Inferior parietal cortex (tissue), 1 donor: ENCODE results near the gene REEP5.
"Not testable (repeated sequence)": the region's sequence is repeated elsewhere in the genome, so short reads cannot be mapped to it uniquely, and the experiment has no call there.

ENCODE experiments used
- DNase-seq: peaks from one replicate; pipeline ENCODE4 v3.0.0-alpha.2; 2016; ENCODE audit errors: extremely low spot score

REEP5 gene

GRCh38 chr5:112933105-112933504 is 11.1 kb upstream of the REEP5 start:
- DNase-seq, result no peak

GRCh38 chr5:112931473-112931872 is 9.4 kb upstream of the REEP5 start:
- no peak for DNase-seq

DNA sequence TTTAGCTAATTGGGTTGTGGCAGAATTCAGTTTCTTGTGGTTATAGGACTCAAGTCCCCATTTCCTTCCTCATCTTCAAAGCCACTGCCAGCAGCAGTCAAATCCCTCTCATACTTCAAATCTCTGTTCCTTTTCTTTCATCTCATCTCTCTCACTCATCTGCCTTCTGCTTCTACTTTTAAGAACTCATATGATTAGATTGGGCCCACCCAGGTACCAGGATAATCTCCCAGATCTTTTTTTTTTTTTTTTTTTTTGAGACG is 8.0 kb upstream of the REEP5 start:
- DNase-seq, result no peak

GRCh38 chr5:112929336-112930081 is 7.5 kb upstream of the REEP5 start:
- DNase-seq, result no peak

DNA sequence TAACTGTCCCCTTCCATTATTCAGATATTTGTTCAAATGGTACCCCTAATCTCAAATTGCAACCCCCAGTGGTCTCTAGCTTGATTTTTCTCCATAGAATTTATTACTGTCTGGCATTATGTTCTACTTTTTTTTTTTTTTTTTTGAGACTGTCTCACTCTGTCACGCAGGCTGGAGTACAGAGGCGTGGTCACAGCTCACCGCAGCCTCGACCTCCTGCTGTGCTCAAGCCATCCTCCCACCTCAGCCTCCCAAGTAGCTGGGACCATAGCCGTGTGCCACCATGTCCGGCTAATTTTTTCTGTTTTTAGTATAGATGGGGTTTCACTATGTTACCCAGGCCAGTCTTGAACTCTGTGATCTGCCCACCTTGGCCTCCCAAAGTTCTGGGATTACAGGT is 2.0 kb upstream of the REEP5 start:
- no peak for DNase-seq

- peak; percentile 43 for DNase-seq
Observed at GRCh38 chr5:112923148-112923917, 1.3 kb upstream of the REEP5 start.

GRCh38 chr5:112921026-112921832 is 798 bp downstream of the REEP5 start:
- peak; percentile 66 for DNase-seq

GRCh38 chr5:112919972-112920371 is 2.1 kb downstream of the REEP5 start:
- no peak for DNase-seq

GRCh38 chr5:112918679-112919078 is 3.3 kb downstream of the REEP5 start:
- DNase-seq, result no peak

- DNase-seq, result no peak
Observed at GRCh38 chr5:112918136-112918535, 3.9 kb downstream of the REEP5 start.

DNA sequence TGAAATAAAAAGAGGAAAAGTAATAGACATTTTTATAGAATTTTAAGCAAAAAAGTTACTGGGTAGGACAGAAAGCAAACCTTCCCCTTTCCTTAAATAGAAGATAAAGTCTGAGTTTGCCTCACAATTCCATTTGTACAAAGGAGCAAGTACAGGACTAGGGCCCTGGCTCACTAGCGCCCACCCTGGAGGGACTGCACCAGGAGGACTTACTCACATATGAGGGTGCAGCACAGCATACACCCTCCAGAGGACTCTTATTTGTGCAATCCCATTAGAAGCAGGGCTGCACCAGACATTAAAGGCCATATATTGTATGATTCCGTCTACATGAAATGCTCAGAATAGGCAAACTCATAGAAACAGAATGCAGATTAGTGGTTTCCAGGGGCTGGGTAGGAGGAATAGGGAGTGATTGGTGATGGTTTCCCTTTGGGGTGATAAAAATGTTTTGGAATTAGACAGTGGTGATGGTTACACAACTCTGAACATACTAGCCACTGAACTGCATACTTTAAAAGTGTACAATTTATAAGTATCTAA is 4.5 kb downstream of the REEP5 start:
- no peak for DNase-seq

- DNase-seq, result no peak
Observed at GRCh38 chr5:112915831-112916230, 6.2 kb downstream of the REEP5 start.

GRCh38 chr5:112914584-112914983 is 7.4 kb downstream of the REEP5 start:
- DNase-seq, result no peak

- DNase-seq, result no peak
Observed at GRCh38 chr5:112910529-112910928, 11.5 kb downstream of the REEP5 start.

GRCh38 chr5:112908854-112909253 is 13.2 kb downstream of the REEP5 start:
- DNase-seq, result no peak

GRCh38 chr5:112907166-112907631 is 14.8 kb downstream of the REEP5 start:
- DNase-seq, result peak; percentile 60

DNA sequence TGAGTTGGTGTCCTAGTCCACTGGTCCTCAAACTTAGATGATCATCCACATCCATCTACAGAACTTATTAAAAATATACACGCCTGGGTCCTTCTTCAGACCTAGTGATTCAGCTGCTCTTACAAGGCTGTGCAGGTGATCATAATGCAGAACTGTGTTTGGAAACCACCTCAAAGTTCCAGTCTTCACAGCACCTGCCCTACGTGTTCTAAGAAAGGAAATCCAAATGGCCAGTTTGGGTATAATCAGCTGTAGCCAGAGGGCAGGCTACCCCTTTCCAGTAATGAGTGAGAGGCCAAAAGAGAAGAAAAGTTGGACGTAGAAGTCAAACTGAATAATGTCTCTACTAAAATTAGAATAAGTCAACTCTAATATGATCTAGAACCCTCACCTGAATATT is 15.4 kb downstream of the REEP5 start:
- DNase-seq, result no peak

- not testable (repeated sequence) for DNase-seq
Observed at GRCh38 chr5:112904996-112905395, 17.0 kb downstream of the REEP5 start.

GRCh38 chr5:112902561-112902960 is 19.5 kb downstream of the REEP5 start:
- DNase-seq, result no peak

DNA sequence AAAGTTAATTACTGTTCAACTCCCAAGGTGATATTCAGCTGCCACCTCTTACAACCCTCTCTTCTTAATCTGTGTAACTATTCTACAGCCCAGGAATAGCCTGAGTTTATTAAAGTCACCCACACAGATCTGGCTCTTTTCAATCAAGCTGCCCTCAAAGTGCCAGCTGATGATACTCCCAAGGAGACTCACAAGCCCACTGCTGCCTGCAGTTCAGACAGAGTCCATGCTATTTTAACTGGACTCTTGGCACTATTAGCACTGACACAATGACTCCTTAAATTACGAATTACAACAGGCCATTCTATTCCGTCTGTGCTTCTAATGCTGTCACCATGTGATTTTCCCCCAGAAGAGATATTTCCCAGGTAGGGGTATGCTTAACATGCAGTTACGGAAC is 26.3 kb downstream of the REEP5 start:
- DNase-seq, result no peak

- no peak for DNase-seq
Observed at GRCh38 chr5:112892776-112893175, 29.3 kb downstream of the REEP5 start.

DNA sequence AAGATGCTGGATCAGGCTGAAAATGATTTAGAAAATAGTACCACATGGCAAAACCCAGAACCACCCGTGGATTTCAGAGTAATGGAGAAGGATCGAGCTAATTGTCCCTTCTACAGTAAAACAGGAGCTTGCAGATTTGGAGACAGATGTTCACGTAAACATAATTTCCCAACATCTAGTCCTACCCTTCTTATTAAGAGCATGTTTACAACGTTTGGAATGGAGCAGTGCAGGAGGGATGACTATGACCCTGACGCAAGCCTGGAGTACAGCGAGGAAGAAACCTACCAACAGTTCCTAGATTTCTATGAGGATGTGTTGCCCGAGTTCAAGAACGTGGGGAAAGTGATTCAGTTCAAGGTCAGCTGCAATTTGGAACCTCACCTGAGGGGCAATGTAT is 30.0 kb downstream of the REEP5 start:
- not testable (repeated sequence) for DNase-seq
